ENCODE data around the gene NDUFB3. TPM values are rescaled to one million over a fixed set of nuclear protein-coding genes. Genes with fewer than 3 reads are reported as not detected.

Gene NDUFB3
- total and polyA plus RNA-seq, 10 of the 15 experiments (the other 5 are each of a cell fraction or from before 2014, with no cell fraction given): 115 to 1,059 (median 187) TPM

DNA sequence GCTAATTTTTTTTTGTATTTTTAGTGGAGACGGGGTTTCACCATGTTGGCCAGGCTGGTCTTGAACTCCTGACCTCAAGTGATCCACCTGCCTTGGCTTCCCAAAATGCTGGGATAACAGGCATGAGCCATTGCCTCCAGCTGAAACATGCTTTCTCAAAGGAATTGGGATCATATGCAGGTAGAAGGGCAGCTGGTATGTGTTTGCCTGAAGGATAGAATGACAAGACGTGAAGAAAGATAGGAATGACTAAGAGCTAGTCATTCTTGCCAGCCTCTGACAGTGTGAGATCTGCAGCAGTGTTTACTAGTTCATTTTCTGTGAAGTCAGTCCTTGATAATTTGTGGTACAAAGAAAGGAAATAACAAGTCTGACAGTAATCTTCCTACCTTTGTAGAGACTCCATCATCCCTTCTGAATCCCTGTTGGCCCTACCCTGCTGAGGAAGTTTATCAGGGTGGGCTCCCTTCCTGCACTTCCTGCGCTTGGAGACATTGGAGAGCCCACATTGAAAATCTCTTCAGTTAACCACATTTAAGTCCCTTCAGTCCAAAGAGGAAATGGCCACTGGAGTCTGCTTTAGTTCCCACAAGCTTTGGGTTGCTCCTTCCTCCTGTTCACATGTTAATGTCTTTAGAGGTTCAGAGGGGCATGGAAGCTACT lies 58.9 kb downstream of the NDUFB3 start (continued):
- TF ChIP-seq SMAD1 (IDR thresholded peaks at IDR 0.05; ENCODE audit: low read depth, partially characterized antibody) (no peak), YBX1 (IDR thresholded peaks at IDR 0.05) (no peak), NFYA (IDR thresholded peaks at IDR 0.05; ENCODE audit: borderline replicate concordance, low read depth, low read length) (no peak), ZBED1 (IDR thresholded peaks at IDR 0.05; ENCODE audit: borderline replicate concordance) (no peak), ZNF384 (IDR thresholded peaks at IDR 0.05; ENCODE audit: borderline replicate concordance, low read depth, low read length) (no peak), PAX8 (IDR thresholded peaks at IDR 0.05) (no peak), SMC3 (IDR thresholded peaks at IDR 0.05; ENCODE audit: borderline replicate concordance, low read length) (no peak), HDAC6 (IDR thresholded peaks at IDR 0.05; ENCODE audit: unreplicated experiment) (no peak), STAT1 (conservative IDR thresholded peaks at IDR 0.05) (no peak), ZNF622 (IDR thresholded peaks at IDR 0.05) (no peak), BMI1 (IDR thresholded peaks at IDR 0.05; ENCODE audit: borderline replicate concordance) (no peak), PML (IDR thresholded peaks at IDR 0.05; ENCODE audit: low read length) (no peak), RCOR1 (conservative IDR thresholded peaks at IDR 0.05; ENCODE audit: low read depth, low read length) (no peak), STAT3 (IDR thresholded peaks at IDR 0.05; ENCODE audit: low read depth, low read length) (no peak), ZSCAN29 (IDR thresholded peaks at IDR 0.05) (no peak), NR2C2 (IDR thresholded peaks at IDR 0.05; ENCODE audit: borderline replicate concordance, control insufficient read depth, insufficient read length, low read depth) (no peak), SUZ12 (IDR thresholded peaks at IDR 0.05; ENCODE audit: unreplicated experiment) (no peak), SUPT20H (IDR thresholded peaks at IDR 0.05; ENCODE audit: borderline replicate concordance, control insufficient read depth, low read depth, low read length) (no peak)
- TF ChIP-seq, protein P1, sequence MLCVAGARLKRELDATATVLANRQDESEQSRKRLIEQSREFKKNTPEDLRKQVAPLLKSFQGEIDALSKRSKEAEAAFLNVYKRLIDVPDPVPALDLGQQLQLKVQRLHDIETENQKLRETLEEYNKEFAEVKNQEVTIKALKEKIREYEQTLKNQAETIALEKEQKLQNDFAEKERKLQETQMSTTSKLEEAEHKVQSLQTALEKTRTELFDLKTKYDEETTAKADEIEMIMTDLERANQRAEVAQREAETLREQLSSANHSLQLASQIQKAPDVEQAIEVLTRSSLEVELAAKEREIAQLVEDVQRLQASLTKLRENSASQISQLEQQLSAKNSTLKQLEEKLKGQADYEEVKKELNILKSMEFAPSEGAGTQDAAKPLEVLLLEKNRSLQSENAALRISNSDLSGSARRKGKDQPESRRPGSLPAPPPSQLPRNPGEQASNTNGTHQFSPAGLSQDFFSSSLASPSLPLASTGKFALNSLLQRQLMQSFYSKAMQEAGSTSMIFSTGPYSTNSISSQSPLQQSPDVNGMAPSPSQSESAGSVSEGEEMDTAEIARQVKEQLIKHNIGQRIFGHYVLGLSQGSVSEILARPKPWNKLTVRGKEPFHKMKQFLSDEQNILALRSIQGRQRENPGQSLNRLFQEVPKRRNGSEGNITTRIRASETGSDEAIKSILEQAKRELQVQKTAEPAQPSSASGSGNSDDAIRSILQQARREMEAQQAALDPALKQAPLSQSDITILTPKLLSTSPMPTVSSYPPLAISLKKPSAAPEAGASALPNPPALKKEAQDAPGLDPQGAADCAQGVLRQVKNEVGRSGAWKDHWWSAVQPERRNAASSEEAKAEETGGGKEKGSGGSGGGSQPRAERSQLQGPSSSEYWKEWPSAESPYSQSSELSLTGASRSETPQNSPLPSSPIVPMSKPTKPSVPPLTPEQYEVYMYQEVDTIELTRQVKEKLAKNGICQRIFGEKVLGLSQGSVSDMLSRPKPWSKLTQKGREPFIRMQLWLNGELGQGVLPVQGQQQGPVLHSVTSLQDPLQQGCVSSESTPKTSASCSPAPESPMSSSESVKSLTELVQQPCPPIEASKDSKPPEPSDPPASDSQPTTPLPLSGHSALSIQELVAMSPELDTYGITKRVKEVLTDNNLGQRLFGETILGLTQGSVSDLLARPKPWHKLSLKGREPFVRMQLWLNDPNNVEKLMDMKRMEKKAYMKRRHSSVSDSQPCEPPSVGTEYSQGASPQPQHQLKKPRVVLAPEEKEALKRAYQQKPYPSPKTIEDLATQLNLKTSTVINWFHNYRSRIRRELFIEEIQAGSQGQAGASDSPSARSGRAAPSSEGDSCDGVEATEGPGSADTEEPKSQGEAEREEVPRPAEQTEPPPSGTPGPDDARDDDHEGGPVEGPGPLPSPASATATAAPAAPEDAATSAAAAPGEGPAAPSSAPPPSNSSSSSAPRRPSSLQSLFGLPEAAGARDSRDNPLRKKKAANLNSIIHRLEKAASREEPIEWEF (IDR thresholded peaks at IDR 0.05; ENCODE audit: insufficient replicate concordance, low read depth, low read length): no peak
- TF ChIP-seq, protein P2, sequence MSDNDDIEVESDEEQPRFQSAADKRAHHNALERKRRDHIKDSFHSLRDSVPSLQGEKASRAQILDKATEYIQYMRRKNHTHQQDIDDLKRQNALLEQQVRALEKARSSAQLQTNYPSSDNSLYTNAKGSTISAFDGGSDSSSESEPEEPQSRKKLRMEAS (IDR thresholded peaks at IDR 0.05; ENCODE audit: low read depth, low read length): no peak
- TF ChIP-seq, protein P3, sequence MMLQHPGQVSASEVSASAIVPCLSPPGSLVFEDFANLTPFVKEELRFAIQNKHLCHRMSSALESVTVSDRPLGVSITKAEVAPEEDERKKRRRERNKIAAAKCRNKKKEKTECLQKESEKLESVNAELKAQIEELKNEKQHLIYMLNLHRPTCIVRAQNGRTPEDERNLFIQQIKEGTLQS (IDR thresholded peaks at IDR 0.05; ENCODE audit: borderline replicate concordance, extremely low read depth, low read depth, low read length): no peak
- TF ChIP-seq, protein P4, sequence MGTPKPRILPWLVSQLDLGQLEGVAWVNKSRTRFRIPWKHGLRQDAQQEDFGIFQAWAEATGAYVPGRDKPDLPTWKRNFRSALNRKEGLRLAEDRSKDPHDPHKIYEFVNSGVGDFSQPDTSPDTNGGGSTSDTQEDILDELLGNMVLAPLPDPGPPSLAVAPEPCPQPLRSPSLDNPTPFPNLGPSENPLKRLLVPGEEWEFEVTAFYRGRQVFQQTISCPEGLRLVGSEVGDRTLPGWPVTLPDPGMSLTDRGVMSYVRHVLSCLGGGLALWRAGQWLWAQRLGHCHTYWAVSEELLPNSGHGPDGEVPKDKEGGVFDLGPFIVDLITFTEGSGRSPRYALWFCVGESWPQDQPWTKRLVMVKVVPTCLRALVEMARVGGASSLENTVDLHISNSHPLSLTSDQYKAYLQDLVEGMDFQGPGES (IDR thresholded peaks at IDR 0.05): no peak
- TF ChIP-seq, protein P5, sequence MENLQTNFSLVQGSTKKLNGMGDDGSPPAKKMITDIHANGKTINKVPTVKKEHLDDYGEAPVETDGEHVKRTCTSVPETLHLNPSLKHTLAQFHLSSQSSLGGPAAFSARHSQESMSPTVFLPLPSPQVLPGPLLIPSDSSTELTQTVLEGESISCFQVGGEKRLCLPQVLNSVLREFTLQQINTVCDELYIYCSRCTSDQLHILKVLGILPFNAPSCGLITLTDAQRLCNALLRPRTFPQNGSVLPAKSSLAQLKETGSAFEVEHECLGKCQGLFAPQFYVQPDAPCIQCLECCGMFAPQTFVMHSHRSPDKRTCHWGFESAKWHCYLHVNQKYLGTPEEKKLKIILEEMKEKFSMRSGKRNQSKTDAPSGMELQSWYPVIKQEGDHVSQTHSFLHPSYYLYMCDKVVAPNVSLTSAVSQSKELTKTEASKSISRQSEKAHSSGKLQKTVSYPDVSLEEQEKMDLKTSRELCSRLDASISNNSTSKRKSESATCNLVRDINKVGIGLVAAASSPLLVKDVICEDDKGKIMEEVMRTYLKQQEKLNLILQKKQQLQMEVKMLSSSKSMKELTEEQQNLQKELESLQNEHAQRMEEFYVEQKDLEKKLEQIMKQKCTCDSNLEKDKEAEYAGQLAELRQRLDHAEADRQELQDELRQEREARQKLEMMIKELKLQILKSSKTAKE (IDR thresholded peaks at IDR 0.05; ENCODE audit: low read depth, poor library complexity, severe bottlenecking): peak; percentile 18
